NCI-H1930 (cell line): ENCODE results near the gene BTNL9.
"Not testable (repeated sequence)": the region's sequence is repeated elsewhere in the genome, so short reads cannot be mapped to it uniquely, and the experiment has no call there.

ENCODE experiments used
- DNase-seq, 2 experiments: peaks; one replicate each; lab custom pipeline; 2025; lab: John Stamatoyannopoulos, UW

The BTNL9 gene

DNA sequence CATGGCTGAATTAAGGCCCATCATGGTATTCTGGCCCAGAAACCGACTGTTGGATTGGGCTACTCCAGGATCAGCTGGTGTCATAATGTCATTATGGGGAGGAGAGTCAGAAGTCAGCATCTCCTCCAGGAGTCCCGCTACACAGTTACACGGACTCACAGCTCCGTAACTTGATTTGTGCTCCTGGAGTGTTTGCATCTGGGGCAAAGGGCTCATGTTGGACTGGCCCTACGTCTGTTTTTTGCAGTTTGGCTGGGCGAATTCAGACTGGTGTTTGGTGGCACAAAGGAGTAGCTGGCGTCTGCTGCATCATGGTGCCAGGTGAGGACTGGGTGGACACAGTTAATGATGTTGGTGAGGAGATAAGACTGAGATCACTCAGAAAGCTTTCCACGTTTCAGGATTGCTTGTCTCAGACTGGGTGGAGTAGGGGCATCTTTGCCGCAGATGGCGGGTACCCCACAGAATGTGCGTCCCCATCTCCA is 59.6 kb downstream of the BTNL9 start:
- no peak for DNase-seq

DNA sequence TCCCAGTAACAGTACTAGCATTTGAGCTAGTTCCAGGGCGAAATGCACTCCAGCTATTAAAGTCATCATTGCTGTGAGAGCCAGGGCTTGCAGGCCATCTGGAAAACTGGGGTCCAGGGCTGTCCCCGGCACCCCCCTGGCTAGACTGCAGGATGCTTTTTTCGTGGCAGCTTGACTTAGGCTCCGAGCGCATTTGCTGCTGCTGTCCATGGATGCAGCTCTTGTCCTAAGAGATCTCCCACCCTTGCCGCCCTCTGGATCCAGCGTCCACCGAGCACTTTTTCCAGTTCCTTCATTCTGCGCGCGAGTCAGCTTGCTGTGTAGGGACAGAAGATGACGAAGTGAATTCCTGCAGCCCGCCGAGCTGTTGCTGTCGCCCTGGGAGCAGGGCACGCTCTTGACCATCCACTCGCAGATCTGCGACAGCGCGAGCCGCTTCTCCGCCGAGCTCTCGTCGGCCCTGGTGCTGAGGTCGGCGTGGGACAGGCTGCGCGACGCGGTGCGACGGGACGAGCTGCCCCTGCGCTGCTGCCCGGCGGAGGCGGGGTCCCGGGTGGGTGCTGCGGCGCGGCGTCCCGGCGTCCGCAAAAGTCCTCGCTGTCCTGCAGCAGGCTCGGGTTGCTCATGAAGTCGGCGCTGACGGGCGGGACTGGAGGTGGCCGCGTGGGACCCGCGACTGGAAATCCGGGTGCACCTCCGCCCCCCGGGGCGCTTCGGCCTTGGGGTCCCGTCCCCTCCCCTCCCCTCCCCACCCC is 60.2 kb downstream of the BTNL9 start:
- no peak for DNase-seq

DNA sequence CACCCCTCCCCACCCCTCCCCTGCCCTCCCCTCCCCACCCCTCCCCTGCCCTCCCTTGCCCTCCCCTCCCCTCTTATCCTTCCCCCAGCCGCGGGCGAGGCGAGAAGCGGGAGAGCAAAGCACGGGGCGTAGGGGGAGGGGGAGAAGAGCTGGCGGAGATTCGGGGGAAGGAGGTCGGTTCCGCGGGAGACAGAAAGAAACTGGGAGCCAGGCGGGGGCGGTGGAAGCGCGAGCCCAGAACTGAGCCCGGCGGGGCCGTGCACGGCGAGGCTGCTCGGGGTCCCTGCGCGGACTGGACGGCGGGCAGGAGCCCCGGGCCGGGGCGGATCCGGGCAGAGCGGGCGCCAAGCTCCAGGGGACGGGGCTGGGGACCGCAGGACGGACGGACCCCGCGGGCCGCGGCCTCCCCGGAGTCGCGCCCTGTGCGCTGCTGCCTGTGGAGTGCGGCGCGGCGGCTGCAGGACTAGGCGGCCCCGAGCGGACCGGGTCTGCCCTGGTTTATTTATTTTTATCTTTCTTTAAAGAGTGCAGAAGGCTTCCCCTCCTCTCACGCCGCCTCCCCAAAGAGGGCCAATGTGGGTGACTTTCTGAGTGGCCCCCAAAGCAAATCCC is 61.1 kb downstream of the BTNL9 start:
- DNase-seq = not testable (repeated sequence)

DNA sequence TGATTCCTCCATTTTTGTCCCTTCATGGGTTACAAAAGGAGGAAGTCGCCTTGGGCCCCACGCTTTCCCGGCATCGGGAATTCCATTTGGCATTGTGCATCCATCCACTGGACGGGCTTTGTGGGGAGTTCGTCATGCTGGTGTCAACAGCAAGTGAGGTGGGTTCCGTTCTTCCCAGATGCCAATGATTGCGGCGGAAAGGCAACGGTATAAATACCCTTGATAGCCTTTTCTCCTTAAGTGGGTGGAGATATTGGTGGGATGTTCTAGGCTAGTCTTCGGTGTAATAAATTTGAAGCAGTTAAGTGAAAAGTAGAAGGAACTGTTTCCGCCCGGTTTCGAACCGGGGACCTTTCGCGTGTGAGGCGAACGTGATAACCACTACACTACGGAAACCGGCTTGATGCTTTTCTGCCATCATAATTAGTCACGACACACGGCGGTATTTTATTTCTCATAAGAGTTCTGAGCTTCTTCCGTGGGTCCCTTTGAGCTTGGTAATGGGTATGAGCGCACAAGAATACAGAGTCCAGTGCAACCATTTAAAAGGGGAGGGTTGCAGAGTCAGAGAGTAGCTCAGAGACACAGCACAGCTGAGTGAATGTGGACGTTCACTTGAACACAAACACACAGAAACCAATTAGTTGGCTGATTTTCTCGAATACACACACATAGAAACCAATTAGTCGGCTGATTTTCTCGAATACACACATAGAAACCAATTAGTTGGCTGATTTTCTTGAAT is 62.0 kb downstream of the BTNL9 start:
- DNase-seq = not testable (repeated sequence)

DNA sequence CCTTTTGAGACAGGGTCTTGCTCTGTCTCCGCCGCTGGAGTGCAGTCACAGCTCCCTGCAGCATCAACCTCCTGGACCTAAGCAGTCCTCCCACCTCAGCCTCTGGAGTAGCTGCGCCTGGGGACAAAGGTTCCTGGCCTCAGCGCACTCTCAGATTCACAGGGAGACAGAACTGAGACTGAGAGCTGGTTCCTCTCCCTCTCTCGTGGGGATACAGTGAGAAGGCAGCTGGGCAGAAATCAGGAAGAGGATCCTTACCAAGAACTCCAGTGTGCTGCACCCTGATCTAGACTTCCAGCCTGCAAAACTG is 64.1 kb downstream of the BTNL9 start:
- not testable (repeated sequence) for DNase-seq

DNA sequence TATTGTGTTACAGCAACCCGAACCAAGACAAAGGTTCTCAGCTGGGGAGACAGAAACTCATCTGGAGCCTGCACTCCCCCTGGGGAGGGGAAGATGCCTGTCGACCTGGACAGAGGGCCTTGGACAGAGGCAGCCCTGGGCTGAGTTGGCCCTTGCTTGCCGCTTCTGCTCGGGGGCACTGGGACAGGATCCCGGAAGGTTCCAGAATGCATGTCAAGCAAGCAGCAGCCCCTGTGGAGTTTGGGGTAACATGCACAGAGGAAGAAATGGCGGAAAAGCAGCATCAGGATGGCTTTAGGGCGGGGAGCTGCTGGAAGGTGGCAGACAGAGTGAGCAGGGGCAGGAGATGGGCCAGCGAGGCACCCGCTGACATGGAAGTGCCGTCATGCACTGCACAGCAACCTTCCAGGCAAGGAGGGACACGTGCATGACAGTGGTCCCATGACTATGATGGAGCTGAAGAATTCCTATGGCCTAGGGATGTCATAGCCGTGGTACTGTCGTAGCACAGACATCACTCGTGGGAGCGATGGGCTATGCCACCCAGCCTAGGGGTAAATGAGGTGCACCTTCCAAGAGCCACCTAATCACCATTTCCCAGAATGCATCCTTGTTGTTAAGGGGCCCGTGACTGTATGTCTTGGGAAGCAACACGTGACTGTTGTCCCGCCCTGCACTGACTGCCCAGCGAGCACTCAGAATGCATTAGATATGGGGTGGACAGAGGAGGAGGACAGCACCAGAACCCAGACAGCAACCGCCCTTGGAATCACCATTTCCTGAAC is 64.7 kb downstream of the BTNL9 start:
- DNase-seq = not testable (repeated sequence)

DNA sequence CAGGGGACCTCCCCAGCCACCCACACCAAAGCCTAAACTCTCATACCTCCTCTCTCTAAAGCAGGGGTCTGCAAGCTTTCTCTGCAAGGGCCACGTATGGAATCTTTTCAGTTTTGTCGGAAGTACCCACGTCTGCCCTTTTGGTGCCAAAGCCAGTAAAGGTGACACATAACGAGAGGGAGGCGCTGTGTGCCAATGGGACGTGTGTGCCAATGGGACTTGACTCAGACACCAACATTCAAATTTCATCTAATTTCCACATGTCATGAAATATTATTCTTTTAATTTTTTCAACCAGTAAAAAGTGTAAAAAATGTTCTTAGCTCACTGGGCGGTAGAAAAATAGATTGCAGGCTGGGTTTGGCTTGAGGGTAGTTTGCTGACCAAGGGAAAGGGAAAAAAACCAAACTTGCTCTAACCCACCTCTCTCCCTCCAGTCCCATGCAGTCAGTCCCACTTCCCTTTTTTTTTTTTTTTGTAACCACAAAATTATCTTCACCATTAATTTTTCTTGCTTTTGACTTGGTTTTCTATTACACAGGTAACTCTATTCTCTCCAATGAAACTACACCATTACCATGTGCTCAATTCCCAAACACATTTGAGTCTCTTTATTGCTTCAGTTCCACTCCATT is 65.4 kb downstream of the BTNL9 start:
- no peak for DNase-seq

DNA sequence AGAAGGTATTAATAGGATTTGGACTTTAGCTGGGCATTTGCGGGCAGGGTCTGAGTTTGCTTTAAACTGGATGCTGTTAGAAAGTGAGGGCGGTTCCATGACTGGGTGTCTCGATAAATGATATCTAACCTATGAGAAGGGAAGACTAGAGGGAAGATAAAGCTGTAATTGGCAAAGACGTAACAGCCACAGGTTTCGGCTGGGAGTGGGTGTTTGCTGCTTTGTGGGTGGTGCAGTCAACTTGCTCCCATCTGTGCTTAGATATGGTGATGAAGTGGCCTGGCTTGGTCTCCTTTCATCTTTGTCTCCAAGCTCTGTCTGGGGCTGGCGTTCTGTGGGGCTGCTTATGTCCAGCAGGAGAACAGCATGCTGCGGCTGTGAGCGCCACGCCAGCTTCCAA is 67.6 kb downstream of the BTNL9 start:
- no peak for DNase-seq

DNA sequence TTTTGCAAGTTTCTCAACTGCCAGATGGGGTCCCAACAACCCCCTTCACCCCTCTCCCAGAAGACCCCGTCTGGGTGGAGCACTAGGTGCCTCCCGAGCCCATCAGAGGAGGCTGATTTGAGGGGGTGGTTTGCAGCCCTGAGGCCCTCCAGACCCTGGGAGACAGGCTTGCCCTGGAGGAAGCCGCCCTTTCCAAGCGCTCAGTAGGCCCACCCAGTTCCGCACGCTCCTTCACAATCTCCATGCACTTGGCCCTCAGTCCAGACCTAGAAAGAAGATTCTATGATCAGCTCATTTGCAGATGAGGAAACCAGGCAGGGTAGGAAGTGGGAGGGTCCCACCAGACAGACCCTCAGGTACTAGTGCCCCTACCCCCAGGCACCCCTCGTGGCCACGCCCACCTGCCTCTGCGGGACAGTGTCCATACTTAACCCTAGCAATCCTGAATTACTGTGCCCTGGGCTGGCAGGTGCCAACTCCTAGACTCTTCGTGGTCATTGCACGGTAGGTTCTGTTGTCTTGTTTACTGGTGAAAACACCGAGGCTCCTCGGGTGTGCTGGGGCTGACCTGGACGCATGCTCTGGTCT is 68.6 kb downstream of the BTNL9 start:
- no peak for DNase-seq

DNA sequence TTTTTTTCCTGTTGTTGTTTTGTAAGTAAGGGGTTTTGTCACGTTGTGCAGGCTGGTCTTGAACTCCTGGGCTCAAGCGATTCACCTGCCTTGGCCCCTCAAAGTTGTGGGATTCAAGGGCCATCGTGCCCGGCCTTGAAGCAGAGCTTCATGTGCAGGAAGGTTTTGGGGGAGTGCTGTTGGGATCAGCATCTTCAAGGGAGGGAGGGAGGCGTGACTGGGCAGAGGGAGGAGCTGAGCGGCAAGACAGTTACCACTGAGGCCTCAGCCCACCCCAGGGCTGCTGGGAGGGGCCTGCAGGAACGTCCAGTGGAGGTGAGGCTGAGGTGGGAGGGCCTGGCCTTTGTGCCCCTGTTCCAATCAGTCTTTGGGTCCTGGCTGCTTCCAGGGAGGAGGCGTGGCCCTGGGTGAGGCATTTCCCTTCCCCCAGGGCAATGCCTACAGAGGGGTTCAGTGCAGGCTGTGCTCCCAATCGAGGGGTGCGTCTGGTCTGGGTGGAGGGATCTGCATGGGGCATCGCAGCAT is 69.5 kb downstream of the BTNL9 start:
- no peak for DNase-seq

DNA sequence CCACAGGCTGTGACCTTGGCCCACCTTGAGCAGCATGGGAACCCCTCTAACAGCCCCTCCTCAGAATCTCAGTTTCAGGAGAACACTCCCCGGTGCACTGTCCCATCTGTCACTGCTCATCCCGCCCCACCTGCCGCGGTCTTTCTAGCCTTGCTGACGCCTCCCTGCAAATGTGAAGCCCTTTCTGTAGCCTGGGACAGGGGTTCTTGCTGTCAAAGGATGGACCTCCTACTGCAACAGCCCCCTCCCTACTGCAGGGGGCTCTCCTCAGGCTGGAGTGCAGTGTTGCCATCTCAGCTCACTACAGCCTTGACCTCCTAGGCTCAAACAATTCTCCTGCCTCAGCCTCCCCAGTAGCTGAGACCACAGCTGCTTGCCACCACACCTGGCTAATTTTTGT is 70.9 kb downstream of the BTNL9 start:
- DNase-seq = no peak
